ENCODE data around the gene PTPRM. TPM values are rescaled to one million over a fixed set of nuclear protein-coding genes. Genes with fewer than 3 reads are reported as not detected.

The PTPRM gene
- total and polyA plus RNA-seq, 2 donors (not counting 3 experiments of a cell fraction or from before 2014, with no cell fraction given): 37.4 to 43.7 TPM

DNA sequence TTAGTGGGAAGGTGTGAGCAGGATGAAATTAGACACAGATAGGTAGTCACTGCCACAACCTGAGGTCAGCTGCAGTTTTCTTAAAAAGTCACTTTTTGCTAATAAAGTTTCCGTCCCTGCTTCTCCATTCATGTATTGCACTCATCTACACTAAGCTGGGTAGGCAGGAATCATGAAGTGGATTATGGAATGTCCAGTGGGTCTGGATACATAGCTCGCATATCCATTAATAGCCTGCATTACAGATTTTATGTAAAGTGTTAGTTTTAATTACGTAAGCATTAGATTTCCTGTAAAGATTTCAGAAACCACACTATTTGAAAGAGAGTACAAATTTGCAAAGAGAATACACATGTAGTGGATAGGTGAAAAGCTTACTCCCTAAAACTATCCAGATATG, 30.4 kb downstream of the PTPRM start:
- H3K79me2 ChIP-seq (ENCODE audit: control insufficient read depth, insufficient read depth, low read length): no peaks in the 10 kb centered on the region
- H3K9me1 ChIP-seq (replicated peaks; ENCODE audit: control insufficient read depth, extremely low read depth, insufficient read depth, low read length): no peaks in the 10 kb centered on the region
- CTCF ChIA-PET: interaction anchor here (1.0 kb wide), 1 partner anchor 9 kb away, joined by 4 read pairs; no protein-coding TSS in a partner anchor
- no peak overlapping the region for H3K4me3 ChIP-seq (replicated peaks in 1 of 3; ENCODE audit: insufficient read depth in 1 of 3, low read depth in 1 of 3, low read length in 3 of 3)
- BruUV-seq (replicated peaks): no TSS peak
- no peak overlapping the region for H2AFZ ChIP-seq (ENCODE audit: low read depth, low read length)
- FAIRE-seq (no peak), DNase-seq (ENCODE audit: low read depth, low spot score) (no peak)
- dilution Hi-C loops (cut with MboI; ENCODE audit: extremely low pct_ligation_motif_present, low sequenced_read_pairs): no loop called here
- intact Hi-C loops (cut with micrococcal nuclease): no loop called here
- TF ChIP-seq POLR2AphosphoS5 (IDR thresholded peaks at IDR 0.05; ENCODE audit: insufficient read depth, low read depth, low read length) (no peak), FOS (IDR thresholded peaks at IDR 0.05; ENCODE audit: borderline replicate concordance, insufficient read depth, low read length) (no peak), MYC (IDR thresholded peaks at IDR 0.05; ENCODE audit: low read depth, low read length) (no peak), MAX (IDR thresholded peaks at IDR 0.05; ENCODE audit: insufficient read depth, insufficient read length) (no peak), CTCF (IDR thresholded peaks at IDR 0.05; ENCODE audit: extremely low read depth in 1 of 2, insufficient read depth in 1 of 2, low read depth in 1 of 2, low read length in 2 of 2) (no peak), POLR2A (IDR thresholded peaks at IDR 0.05; ENCODE audit: low read depth, low read length) (no peak), JUN (IDR thresholded peaks at IDR 0.05; ENCODE audit: borderline replicate concordance, insufficient read depth, insufficient read length, low read depth) (no peak), EZH2 (IDR thresholded peaks at IDR 0.05; ENCODE audit: borderline replicate concordance, low read depth, low read length, severe bottlenecking) (no peak), GATA2 (IDR thresholded peaks at IDR 0.05; ENCODE audit: insufficient read depth, insufficient read length, low read depth, low read length) (no peak)
- H4K20me1 ChIP-seq (replicated peaks; ENCODE audit: control insufficient read depth, extremely low read depth, insufficient read depth, low read length): no peaks in the 10 kb centered on the region
- H3K9me3 ChIP-seq (replicated peaks; ENCODE audit: control insufficient read depth, insufficient read depth, low read length): no peaks in the 10 kb centered on the region
- H3K4me2 ChIP-seq (ENCODE audit: insufficient read depth, low read length): no peak overlapping the region
- no peaks in the 10 kb centered on the region for H3K27me3 ChIP-seq (ENCODE audit: control insufficient read depth in 2 of 2, insufficient read depth in 2 of 2, low read length in 2 of 2)
- no peak overlapping the region for H3K9ac ChIP-seq (replicated peaks; ENCODE audit: extremely low read depth, insufficient read depth, low read length)
- no peaks in the 10 kb centered on the region for H3K36me3 ChIP-seq (ENCODE audit: control insufficient read depth in 2 of 2, extremely low read depth in 1 of 2, insufficient read depth in 2 of 2, low read length in 2 of 2)
- no peaks in the 10 kb centered on the region for H3K4me1 ChIP-seq (ENCODE audit: control insufficient read depth, extremely low read depth, insufficient read depth, low read length)
- POLR2A ChIA-PET: no interaction called here
- H3K27ac ChIP-seq (ENCODE audit: insufficient read depth, low read depth, low read length): no peak overlapping the region

Measured in endothelial cell of umbilical vein (primary cell).